HG02623 (cell line): ENCODE results near the gene GPR3.
"Not testable (repeated sequence)": the region's sequence is repeated elsewhere in the genome, so short reads cannot be mapped to it uniquely, and the experiment has no call there.

Experiments used
- ATAC-seq: cut with Tn5 transposase; IDR thresholded peaks from one replicate; pipeline ENCODE4 v1.9.1; 2021; ENCODE audit warnings: moderate library complexity; ENCODE audit not compliant: unreplicated experiment

GPR3 gene

DNA sequence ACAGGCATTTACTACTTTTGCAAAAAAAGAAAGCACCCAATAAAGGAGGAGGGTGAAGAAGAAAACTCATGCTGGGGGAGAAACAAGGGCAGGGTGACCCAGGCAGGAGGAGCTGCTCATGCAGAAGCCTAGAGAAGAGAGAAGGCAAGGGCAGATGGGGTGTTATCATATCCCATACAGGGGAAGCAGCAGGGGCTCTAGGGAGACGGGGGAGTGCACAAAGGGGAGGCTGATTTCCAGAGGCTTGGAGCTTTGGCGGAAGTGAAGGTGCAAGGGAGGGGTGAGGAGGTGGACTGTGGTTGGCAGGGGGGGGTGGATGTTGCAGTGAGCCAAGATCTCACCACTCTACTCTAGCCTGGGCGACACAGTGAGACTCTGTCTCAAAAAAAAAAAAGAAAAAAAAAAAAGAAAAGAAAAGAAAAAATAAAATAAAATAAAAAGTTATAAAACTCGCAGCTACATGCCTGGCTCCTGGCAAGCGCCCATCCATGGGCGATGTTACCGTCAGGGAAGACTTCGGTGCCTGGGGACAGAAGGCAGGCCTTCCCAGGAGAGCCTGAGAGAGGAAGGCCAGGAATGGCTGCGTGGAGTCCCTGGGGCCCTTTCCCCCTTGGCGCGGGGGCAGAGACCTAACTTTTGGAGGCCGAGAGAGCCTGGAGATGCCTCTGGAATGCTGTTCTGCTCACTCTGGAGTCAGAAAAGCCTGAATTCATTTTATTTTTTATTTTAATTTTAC, 14.5 kb upstream of the GPR3 start:
- ATAC-seq: no peak

DNA sequence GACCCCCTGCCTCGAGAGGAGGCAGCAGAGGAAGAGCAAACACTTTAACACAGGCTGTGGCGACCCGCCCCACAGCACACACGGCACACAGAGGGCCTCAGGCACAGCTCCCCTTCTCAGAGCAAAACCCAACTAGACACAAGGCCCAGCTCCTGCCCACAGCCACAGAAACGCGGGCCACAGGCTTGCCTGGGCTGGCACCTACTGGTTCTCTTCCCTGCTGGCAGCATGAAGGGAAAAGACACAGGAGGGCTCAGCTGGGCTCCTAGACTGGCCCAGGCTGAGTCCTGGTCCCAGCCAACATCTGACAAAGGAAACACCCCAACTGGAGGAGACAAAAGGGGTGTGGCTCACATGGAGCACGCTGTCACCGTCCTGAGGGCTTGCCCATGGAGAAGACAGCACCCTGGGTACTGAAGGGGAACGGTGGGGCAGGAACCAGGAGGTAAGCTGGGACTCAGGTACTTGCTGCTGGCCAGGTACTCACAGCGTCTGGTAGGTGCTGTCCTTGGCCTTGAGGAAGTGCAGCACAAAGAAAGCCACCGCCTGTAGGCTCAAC, 12.8 kb upstream of the GPR3 start:
- ATAC-seq: no peak

DNA sequence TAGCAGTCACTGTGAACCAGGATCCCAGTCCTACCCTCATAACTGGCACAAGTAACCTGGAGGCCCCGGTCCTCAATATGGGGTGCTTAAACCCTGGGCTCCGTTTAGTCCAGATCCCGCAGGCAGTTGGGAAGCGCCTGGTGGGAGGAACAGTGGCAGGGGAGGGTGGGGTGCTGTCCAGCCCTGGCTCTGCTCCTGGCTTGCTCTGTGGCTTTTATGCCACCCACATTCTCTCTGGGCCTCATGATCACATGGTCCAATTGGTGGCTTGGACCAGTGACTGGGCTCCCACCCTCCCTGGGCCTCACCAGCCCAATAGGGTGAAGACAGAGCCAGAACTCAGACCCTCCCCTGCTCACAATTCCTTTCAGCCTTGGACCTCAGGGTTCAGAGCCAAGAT, 12.2 kb upstream of the GPR3 start:
- ATAC-seq: no peak

DNA sequence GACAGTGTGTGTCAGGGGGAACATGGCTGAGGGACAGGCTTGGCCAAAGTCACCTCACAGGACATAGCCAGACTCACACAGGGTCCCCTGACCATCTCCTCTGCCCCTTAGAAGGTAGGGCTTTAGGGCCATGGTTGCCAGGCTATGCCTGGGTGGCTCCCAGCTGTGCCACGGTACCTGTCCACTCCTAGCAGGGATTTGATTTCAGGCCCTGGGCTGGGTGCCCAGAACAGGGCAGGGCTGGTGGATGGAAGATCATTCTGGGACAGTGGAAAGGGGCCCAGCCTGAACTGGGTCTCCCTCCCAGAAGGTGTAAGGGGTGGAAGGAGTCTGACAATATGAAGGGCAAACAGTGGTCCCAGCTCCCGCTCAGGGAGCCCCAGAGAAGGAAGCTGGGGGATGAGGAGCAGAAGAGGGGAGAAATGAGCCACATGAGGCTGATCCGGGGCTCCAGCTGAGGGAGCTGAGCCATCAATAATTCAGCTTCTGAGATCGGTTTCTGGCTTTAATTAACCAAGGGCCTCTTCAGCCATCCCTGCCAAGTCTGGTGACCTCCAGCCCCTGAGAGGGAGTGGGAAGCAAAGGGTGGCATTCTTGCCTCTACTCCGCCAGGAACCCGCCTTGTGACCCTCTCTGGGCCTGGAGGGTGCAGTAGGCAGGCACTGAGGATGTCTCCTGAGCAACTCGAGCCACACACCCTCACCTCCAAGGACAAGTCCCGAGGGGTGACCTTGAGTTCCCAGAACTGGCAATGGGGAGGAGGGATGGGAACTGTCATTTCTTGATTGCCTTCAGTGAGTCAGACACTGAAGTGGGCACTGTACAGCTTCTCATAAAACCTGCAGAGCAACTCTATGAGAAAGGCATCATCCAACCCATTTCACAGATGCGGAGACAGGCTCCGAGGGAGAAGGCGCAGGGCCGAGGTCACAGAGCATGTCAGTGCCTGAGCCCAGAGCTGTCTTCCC, 11.4 kb upstream of the GPR3 start:
- no peak for ATAC-seq

DNA sequence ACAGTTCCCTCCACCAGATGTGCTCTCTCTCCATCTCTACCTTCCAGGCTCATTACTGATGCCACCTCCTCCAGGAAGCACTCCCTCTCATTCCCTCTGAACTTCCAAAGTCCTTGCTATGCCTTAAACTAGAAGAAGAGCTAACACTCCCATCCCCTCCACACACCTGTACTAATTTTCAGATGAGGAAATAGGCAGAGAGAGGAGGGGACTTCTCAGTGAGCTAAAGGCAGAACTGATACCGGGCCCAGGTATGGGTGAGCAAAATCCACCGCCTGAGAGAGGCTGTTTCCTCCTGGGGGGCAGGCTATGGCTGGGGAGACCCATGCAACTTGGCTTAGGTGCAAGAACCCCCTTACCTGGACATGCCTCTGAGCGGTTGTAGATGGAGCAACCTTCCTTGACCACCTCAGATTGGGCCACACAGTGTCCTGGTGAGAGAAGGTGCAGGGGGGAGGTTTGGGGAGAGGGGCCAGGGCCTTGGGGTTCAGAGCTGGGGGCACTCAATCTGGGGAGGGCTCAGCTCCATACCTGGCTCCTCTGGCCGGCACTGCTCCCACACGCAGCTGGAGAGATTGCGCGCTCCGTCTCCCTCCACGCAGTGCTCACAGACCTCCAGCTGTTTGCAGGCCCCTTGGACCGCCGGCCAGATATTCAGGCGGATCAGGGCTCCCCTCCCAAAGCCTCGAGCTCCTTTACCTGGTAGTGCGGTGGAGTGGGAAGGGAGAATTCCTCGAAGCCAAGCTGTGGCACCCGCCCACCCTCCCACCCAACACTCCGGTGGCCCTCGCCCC, 10.3 kb upstream of the GPR3 start:
- no peak for ATAC-seq

DNA sequence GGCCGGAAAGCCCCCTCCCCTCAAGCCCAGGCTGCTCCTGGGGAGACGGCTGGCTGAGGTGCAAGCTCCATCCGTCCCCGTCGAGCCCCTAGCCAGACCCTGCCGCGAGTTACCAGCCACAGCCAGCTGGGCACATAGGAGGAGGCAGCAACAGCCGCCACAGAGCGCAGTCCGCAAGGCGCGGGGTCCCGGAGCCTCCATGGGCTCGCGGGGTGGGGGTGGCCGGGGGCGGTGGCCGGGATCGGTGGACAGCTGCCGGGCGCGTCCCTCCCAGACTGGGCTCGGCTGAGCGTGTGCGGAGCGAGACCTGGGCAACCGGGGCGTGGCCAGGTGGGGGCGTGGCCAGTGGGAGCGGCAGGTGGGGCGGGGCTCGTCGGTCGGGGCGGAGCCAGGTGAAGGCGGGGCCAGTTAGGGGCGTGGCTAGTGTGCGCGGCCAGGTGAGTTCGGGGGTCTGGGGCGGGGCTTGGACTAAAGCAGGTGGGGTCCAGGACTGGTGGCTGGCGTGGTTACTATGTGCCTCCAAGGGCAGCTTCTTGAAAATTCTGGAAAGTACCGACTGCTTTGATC, 9.3 kb upstream of the GPR3 start, which contains the start of gene CD164L2:
Gene CD164L2, minus strand, starts transcription at position 295 of the 567 bp plus-strand sequence. Its CDS starts 94 bp downstream, at position 201.
- no peak for ATAC-seq

DNA sequence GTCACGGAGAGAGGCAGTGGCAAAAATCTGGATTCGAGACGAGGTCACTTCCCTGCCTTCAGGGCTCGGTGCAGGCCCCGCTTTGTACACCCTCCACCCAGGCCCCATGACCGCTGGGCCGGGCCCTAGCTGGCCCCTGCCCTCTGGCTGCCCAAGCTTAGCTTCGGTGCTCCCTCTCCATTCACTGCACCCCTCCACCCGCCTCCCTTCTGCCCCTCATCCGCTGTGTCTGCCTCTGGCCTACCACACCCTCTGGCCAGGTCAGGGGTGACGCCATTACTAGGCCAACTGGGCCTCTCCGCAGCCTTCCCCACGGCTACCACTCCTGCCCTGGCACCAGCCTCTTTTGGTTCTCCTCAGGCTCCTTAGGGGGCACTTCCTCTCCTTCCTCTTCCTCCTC, 8.8 kb upstream of the GPR3 start:
- no peak for ATAC-seq

DNA sequence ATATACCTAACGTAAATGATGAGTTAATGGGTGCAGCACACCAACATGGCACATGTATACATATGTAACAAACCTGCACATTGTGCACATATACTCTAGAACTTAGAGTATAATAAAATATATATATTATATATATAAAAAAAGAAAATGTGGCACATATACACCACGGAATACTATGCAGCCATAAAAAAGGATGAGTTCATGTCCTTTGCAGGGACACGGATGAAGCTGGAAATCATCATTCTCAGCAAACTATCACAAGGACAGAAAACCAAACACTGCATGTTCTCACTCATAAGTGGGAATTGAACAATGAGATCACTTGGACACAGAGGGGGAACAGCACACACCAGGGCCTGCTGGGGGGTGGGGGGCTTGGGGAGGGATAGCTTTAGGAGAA, 7.6 kb upstream of the GPR3 start:
- not testable (repeated sequence) for ATAC-seq

DNA sequence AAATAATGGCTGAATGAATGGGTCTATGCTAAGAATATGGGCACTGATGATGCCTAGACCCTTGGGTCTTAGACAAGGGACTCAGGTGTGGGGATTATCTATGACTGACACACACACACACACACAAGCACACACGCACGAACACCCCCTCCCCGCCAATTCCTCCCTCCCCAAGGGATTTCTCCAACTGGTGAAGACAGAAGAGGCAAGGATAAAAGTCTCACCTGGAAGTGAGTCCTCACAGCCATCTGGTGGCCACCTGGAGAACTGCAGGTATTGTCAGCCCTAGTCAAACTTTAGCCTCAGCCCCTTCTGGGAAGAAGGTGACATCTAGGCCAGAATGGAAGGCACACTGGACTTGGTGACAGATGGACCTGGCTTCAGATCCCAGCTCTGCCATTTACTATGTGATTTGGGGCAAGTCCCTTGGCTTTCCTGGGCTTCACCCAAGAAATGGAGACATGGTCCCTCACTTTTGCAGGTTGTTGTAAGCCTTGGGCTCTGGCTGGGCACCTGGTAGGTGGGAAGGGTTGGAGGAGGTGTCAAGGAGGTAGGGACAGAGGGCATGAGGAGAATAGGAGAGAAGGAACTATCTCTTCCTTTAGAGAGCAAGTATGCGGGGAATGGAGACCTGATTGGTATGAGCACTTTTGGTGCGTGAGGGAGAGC, 4.0 kb upstream of the GPR3 start:
- no peak for ATAC-seq

DNA sequence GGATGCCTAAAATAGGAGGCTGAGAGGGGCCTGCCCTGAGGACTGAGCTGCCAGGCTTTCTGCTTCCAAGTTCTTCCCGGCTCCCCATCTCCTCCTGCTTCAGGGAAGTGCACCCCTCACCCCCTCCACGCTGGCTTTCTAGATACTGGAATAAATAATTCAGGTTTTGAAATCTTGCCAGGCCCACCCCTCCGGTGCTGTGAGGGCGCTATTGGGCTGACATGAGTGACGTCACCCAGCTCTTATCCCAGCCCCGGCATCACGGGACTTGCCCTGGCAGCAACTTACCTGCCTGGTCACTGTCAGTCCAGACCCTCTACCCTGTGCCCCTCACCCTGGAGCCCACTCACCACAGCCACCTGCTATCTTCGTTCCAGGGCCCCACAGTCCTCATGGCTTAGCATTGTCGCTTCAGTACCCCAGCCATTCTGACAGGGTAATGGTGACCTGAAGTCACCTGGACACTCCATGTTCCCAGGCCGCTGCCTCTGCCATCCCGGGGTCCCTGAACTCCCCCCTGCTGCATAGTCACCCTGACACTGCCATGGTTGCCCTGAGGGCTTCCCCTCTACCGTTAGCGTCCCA, 819 bp upstream of the GPR3 start:
- ATAC-seq: no peak

DNA sequence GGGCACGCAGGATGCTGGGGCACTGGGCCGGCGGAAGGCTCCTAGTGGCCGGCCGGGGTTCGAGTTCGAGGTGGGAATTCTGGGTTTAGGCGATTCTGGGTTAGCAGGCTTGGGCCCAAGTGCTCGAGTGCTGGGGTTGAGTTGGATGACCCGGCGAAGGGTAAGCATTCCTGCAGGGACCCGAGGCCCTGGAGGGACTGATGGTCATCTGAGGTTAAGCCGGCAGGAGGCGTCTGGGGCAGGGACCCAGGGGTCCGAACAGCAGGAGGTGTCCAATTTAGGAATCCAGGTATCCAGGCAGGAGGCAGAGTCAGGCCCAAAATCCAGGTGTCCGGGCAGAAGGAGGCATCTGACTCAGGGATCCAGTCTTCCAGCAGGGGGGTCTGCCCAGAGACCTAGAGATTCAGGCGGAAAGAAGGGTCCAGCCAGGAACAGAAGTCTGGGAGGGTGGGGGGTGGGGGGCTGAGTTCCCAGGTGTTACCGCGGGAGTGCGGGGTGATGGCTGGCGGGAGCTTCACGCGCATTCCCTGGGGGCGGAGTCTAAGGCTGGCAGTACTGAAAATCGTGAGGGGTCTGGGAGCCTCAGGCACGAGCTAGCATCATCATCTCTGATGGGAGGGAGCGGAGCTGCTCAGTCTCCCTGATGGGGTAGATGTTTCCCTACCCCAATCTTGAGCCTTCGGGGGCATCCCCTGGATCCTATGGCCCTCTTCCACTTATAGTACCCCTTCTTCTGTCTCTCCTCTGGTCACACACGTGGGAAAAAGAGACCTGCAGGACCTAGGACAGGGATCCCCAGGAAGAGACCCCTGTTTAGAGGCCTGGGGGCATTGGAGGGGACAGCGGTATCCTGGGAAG, 585 bp downstream of the GPR3 start:
- no peak for ATAC-seq

DNA sequence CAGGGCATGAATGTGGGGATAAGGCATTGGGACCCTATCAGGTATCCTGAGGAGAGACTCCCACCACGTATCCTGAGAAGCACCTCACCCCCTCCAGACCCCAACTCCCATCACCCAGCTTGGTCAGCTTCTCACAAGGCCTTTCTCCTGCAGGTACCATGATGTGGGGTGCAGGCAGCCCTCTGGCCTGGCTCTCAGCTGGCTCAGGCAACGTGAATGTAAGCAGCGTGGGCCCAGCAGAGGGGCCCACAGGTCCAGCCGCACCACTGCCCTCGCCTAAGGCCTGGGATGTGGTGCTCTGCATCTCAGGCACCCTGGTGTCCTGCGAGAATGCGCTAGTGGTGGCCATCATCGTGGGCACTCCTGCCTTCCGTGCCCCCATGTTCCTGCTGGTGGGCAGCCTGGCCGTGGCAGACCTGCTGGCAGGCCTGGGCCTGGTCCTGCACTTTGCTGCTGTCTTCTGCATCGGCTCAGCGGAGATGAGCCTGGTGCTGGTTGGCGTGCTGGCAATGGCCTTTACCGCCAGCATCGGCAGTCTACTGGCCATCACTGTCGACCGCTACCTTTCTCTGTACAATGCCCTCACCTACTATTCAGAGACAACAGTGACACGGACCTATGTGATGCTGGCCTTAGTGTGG, 1.3 kb downstream of the GPR3 start:
- no peak for ATAC-seq

DNA sequence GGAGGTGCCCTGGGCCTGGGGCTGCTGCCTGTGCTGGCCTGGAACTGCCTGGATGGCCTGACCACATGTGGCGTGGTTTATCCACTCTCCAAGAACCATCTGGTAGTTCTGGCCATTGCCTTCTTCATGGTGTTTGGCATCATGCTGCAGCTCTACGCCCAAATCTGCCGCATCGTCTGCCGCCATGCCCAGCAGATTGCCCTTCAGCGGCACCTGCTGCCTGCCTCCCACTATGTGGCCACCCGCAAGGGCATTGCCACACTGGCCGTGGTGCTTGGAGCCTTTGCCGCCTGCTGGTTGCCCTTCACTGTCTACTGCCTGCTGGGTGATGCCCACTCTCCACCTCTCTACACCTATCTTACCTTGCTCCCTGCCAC, 1.8 kb downstream of the GPR3 start:
- no peak for ATAC-seq

DNA sequence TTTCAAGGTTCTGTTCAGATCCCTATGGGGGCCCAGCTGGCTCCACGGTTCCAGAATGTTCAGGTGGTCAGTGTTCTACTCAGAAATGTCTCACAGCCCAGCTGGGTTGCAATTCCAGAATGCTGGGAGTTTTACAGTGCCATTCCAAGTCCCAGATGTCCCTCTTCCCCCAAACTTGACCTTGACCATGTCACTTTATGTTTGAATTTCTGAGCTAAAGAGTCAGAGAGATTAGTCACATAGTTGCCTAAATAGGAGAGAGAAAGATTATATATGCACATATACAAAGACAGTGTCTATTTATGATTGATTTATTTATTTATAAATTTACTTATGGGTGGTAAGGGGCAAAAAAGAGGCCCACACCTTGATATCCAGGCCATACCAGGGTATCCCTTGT, 2.5 kb downstream of the GPR3 start:
- ATAC-seq: no peak

DNA sequence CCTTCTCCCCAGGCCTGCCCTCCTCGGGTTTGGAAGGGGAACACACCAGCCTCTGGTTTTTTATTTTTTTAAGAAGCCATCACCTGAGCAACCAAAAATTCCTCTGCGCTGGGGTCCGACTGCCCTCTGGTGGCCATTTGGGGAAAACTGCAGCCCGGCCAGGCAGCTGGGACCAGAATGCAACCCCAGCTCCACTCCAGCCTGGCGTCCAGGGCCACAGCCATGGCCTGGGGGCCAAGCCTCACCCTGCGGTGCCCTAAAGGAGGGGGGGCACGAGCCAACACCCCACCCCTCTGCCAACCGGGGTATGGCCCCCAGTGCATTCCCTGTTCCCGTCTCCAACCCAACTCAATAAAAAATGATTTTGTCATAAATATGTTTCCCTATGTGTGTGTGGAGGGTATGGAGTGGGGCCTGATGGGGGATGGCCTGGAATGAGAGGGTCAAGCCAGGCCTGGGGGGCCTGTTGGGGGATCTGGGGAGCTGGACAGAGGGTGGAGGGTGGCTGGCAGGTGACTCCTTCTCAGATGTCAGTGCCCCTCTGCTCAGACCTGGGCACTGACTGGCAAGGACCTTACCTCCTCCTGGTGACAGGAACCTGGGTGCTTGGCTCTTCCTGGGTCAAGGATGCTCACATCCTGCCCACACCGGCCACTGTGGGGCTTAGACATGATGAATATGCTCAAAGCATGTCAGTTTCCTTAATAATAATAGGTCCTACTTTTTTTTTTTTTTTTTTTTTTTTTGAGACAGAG, 3.2 kb downstream of the GPR3 start:
- no peak for ATAC-seq

DNA sequence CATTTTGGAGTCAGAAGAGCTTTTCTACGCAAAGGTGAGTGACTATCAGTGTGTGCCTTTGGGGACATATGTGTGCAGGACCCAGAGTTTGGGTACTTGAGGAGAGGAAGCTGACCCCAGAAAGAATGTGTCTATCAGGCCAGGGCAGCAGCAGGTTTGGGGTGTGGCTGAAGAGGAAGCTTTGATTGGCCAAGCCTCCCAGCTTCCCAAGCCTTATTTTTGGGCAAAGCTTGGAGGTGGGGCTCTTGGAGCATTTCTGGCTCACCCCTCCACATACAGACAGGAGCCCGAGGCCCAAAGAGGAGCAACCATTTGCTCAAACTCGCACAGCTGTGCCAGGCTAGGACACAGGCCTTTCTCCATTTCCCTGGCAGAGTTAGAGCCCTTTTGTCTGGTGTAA, 4.7 kb downstream of the GPR3 start:
- no peak for ATAC-seq

DNA sequence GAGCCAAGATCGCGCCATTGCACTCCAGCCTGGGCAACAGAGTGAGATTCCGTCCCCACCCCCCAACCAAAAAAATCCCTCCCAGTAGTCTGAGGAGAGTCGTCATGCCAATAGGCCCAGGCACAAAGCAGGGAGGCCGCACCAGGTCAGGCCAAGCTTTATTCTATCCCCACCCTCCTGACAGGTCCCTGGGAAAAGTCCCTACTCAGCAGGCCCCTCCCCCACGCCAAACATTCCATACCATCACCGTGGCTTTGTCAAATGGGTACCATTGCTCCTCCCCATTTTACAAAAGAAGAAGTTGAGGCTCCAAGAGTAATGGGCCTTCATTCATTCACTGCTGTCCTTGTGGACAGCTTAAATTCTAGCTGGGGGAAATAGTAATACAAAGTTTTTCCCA, 5.3 kb downstream of the GPR3 start:
- ATAC-seq: no peak
